ENCODE data around the gene GNGT1. TPM values are rescaled to one million over a fixed set of nuclear protein-coding genes. Genes with fewer than 3 reads are reported as not detected.
"Not testable (repeated sequence)": the region's sequence is repeated elsewhere in the genome, so short reads cannot be mapped to it uniquely, and the experiment has no call there.

The GNGT1 gene
- total and polyA plus RNA-seq, 2 of the 8 experiments (the other 6 are each of a cell fraction or from before 2014, with no cell fraction given), result 0.26 TPM; not detected in 1

GRCh38 chr7:93915206-93915842 lies 9.0 kb downstream of the GNGT1 start:
- H3K79me2 ChIP-seq (ENCODE audit: control insufficient read depth in 1 of 2, insufficient read depth in 2 of 2, low read length in 2 of 2); H2AK5ac ChIP-seq (ENCODE audit: low read depth, low read length); H4K5ac ChIP-seq (ENCODE audit: insufficient read length, low read depth, low read length); H3K4me3 ChIP-seq (ENCODE audit: extremely low read depth in 1 of 4, insufficient read depth in 2 of 4, low read depth in 3 of 4, low read length in 4 of 4); H4K8ac ChIP-seq (ENCODE audit: extremely low read depth, insufficient read depth, low read length); H3K4me2 ChIP-seq (ENCODE audit: insufficient read depth in 1 of 2, low read depth in 2 of 2, low read length in 2 of 2); H3K9ac ChIP-seq (replicated peaks in 1 of 4; ENCODE audit: extremely low read depth in 1 of 4, low read depth in 3 of 4, low read length in 3 of 4); H3K79me1 ChIP-seq (ENCODE audit: low read depth, low read length); H4K20me1 ChIP-seq (replicated peaks in 1 of 2; ENCODE audit: control insufficient read depth in 1 of 2, insufficient read depth in 2 of 2, low read length in 2 of 2); H4K91ac ChIP-seq (replicated peaks; ENCODE audit: insufficient read length, low read length); H2BK120ac ChIP-seq (replicated peaks; ENCODE audit: low read depth, low read length); H3K23ac ChIP-seq (ENCODE audit: insufficient read length); H3K4ac ChIP-seq (replicated peaks; ENCODE audit: insufficient read length, low read depth, low read length); H3K18ac ChIP-seq (ENCODE audit: extremely low read depth, low read length); H3K56ac ChIP-seq (replicated peaks; ENCODE audit: insufficient read length, low read depth, low read length); H2BK20ac ChIP-seq (ENCODE audit: low read length); H2BK12ac ChIP-seq (ENCODE audit: low read depth, low read length); H3K23me2 ChIP-seq (ENCODE audit: low read depth, low read length); DNase-seq (ENCODE audit: low read depth in 1 of 2, low spot score in 2 of 2); H3K4me1 ChIP-seq (replicated peaks in 1 of 4; ENCODE audit: control insufficient read depth in 3 of 4, insufficient read depth in 4 of 4, low read length in 3 of 4); H3K14ac ChIP-seq (ENCODE audit: insufficient read length); H3K27me3 ChIP-seq (replicated peaks in 1 of 4; ENCODE audit: control insufficient read depth in 3 of 4, extremely low read depth in 1 of 4, insufficient read depth in 3 of 4, low read length in 3 of 4); H2AFZ ChIP-seq (ENCODE audit: low read length); H3K27ac ChIP-seq (ENCODE audit: low read depth, low read length); H2BK15ac ChIP-seq (ENCODE audit: low read length); H3K36me3 ChIP-seq (ENCODE audit: control insufficient read depth in 2 of 4, insufficient read depth in 4 of 4, low read length in 3 of 4); H2BK5ac ChIP-seq (ENCODE audit: low read depth, low read length); POLR2A ChIA-PET (ENCODE audit: partially characterized antibody); H3K9me3 ChIP-seq (ENCODE audit: insufficient read depth in 2 of 2, low read depth in 1 of 2, low read length in 1 of 2): not testable (repeated sequence)
- peak; percentile 71 for FAIRE-seq
- 91% methylated on average over 3 of the region's 3 CpGs; no CpG with 5 or more reads in 1 of the 2 experiments for WGBS, 2 experiments (ENCODE audit: extremely low coverage in 1 of 2, insufficient coverage in 1 of 2, insufficient read length in 1 of 2, insufficient replicate concordance in 2 of 2, low coverage in 1 of 2, low lambda C conversion rate in 2 of 2, missing lambda C conversion rate in 1 of 2)
- CTCF ChIA-PET (ENCODE audit: partially characterized antibody), result interaction anchor here (0.6 kb wide), 1 partner anchor 12 kb away, joined by 3 read pairs; no protein-coding TSS in a partner anchor

DNA sequence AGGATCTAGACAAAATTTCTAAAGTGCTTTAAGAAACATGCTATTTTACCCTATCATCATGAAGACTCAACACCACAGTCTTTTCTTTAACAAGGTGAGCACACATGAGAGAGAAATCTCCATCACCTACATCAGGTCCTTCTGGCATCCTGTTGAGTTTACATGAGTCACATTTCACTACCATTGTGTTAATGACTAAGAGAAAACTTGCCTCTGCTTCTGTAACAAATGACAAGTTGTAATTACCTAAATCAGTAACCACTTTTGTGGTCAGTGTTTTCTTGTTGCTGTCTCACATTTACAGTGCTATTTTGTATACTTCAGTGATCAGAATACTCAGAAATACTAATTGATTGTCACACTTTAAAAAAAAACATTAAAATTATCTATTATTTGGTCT lies 9.5 kb downstream of the GNGT1 start:
- H4K20me1 ChIP-seq (replicated peaks in 1 of 2; ENCODE audit: control insufficient read depth in 1 of 2, insufficient read depth in 2 of 2, low read length in 2 of 2); H3K4me2 ChIP-seq (ENCODE audit: insufficient read depth in 1 of 2, low read depth in 2 of 2, low read length in 2 of 2); H2BK120ac ChIP-seq (replicated peaks; ENCODE audit: low read depth, low read length); CTCF ChIA-PET (ENCODE audit: partially characterized antibody); FAIRE-seq; H3K27me3 ChIP-seq (replicated peaks in 1 of 4; ENCODE audit: control insufficient read depth in 3 of 4, extremely low read depth in 1 of 4, insufficient read depth in 3 of 4, low read length in 3 of 4); H2BK15ac ChIP-seq (ENCODE audit: low read length); H2BK5ac ChIP-seq (ENCODE audit: low read depth, low read length); H3K79me2 ChIP-seq (ENCODE audit: control insufficient read depth in 1 of 2, insufficient read depth in 2 of 2, low read length in 2 of 2); H4K8ac ChIP-seq (ENCODE audit: extremely low read depth, insufficient read depth, low read length); H3K18ac ChIP-seq (ENCODE audit: extremely low read depth, low read length); H2BK12ac ChIP-seq (ENCODE audit: low read depth, low read length); H3K27ac ChIP-seq (ENCODE audit: low read depth, low read length); H2AFZ ChIP-seq (ENCODE audit: low read length); DNase-seq (ENCODE audit: low read depth in 1 of 2, low spot score in 2 of 2); H3K79me1 ChIP-seq (ENCODE audit: low read depth, low read length); H2BK20ac ChIP-seq (ENCODE audit: low read length); H3K4me3 ChIP-seq (ENCODE audit: extremely low read depth in 1 of 4, insufficient read depth in 2 of 4, low read depth in 3 of 4, low read length in 4 of 4); H3K9me3 ChIP-seq (ENCODE audit: insufficient read depth in 2 of 2, low read depth in 1 of 2, low read length in 1 of 2); H3K14ac ChIP-seq (ENCODE audit: insufficient read length); H4K5ac ChIP-seq (ENCODE audit: insufficient read length, low read depth, low read length); H3K56ac ChIP-seq (replicated peaks; ENCODE audit: insufficient read length, low read depth, low read length); H3K9ac ChIP-seq (replicated peaks in 1 of 4; ENCODE audit: extremely low read depth in 1 of 4, low read depth in 3 of 4, low read length in 3 of 4); POLR2A ChIA-PET (ENCODE audit: partially characterized antibody); H3K23ac ChIP-seq (ENCODE audit: insufficient read length); H2AK5ac ChIP-seq (ENCODE audit: low read depth, low read length); H3K4ac ChIP-seq (replicated peaks; ENCODE audit: insufficient read length, low read depth, low read length); H4K91ac ChIP-seq (replicated peaks; ENCODE audit: insufficient read length, low read length); H3K4me1 ChIP-seq (replicated peaks in 1 of 4; ENCODE audit: control insufficient read depth in 3 of 4, insufficient read depth in 4 of 4, low read length in 3 of 4); H3K23me2 ChIP-seq (ENCODE audit: low read depth, low read length); H3K36me3 ChIP-seq (ENCODE audit: control insufficient read depth in 2 of 4, insufficient read depth in 4 of 4, low read length in 3 of 4): not testable (repeated sequence)
